Astrocyte of the spinal cord (primary cell): ENCODE measurements around the gene OPHN1.

Experiments
- DNase-seq: peaks from one replicate; pipeline ENCODE4 v3.0.0; 2011; ENCODE audit warnings: low read depth, low spot score
- H3K4me3 ChIP-seq: 2 replicates; pipeline ENCODE4 v1.5.1; 2011; ENCODE audit warnings: low read depth, mild to moderate bottlenecking, low read length, moderate library complexity
- in situ Hi-C: cut with HindIII; loops from 2 replicates; pipeline ENCODE4 v1.10.0; 2017; ENCODE audit warnings: low sequenced_read_pairs
- TF ChIP-seq, protein P1 (sequence below): IDR thresholded peaks from 2 replicates; pipeline ENCODE4 v1.5.1; 2012; ENCODE audit warnings: low read depth, mild to moderate bottlenecking, low read length, inconsistent platforms

Gene OPHN1

GRCh38 chrX:68113837-68114572, 319.3 kb downstream of the OPHN1 start:
- TF ChIP-seq, protein P1, sequence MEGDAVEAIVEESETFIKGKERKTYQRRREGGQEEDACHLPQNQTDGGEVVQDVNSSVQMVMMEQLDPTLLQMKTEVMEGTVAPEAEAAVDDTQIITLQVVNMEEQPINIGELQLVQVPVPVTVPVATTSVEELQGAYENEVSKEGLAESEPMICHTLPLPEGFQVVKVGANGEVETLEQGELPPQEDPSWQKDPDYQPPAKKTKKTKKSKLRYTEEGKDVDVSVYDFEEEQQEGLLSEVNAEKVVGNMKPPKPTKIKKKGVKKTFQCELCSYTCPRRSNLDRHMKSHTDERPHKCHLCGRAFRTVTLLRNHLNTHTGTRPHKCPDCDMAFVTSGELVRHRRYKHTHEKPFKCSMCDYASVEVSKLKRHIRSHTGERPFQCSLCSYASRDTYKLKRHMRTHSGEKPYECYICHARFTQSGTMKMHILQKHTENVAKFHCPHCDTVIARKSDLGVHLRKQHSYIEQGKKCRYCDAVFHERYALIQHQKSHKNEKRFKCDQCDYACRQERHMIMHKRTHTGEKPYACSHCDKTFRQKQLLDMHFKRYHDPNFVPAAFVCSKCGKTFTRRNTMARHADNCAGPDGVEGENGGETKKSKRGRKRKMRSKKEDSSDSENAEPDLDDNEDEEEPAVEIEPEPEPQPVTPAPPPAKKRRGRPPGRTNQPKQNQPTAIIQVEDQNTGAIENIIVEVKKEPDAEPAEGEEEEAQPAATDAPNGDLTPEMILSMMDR, result no peak
- DNase-seq, result no peak
- no peak overlapping the region for H3K4me3 ChIP-seq
- in situ Hi-C loops, result no loop called here

DNA sequence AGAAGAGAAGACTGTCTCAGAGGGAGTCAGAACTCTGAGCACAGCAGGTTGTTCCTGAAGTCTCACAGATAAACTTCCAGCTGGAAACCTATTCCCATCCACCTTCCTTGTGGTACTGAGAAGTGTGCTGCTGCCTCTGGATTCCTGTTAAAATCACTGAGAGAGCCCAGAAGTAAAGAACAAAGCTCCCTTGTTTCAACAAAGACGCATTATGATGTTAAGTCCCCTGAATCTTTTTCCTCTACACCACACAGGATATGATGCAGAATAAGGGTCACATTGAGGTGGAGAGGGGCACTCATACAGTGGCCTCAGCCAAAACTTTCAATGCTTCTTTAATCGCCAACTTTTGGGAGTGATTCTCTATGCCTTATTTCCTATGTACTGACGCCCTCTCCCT, 321.0 kb downstream of the OPHN1 start:
- TF ChIP-seq, protein P1, result no peak
- DNase-seq, result peak; percentile 67
- H3K4me3 ChIP-seq, result no peak overlapping the region
- in situ Hi-C loops, result no loop called here

GRCh38 chrX:68109162-68109561, 324.1 kb downstream of the OPHN1 start:
- TF ChIP-seq, protein P1, result no peak
- DNase-seq, result no peak
- H3K4me3 ChIP-seq, result no peak overlapping the region
- in situ Hi-C loops, result no loop called here

GRCh38 chrX:68098431-68098830, 334.9 kb downstream of the OPHN1 start:
- TF ChIP-seq, protein P1, result no peak
- in situ Hi-C loops, result no loop called here
- H3K4me3 ChIP-seq, result no peak overlapping the region
- DNase-seq, result no peak

DNA sequence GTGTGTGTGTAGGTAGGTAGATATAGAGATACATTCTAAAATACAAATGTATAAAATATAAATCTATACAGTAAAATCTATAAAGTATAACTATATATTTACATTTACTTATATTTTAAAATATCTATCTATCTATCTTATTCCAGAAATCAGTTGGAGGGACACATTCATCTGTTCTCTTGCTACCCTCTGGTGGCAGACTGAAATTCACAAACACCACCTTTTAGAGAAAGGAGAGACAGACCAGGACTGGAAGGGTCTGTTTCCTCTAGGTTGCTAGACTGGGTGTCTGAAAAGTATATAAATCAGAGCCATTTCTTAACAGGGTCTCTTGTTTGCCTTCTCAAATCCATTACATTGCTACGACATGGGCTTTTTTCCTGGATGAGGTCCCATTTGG, 343.0 kb downstream of the OPHN1 start:
- in situ Hi-C loops, result no loop called here
- H3K4me3 ChIP-seq, result no peak overlapping the region
- TF ChIP-seq, protein P1, result no peak
- no peak for DNase-seq

DNA sequence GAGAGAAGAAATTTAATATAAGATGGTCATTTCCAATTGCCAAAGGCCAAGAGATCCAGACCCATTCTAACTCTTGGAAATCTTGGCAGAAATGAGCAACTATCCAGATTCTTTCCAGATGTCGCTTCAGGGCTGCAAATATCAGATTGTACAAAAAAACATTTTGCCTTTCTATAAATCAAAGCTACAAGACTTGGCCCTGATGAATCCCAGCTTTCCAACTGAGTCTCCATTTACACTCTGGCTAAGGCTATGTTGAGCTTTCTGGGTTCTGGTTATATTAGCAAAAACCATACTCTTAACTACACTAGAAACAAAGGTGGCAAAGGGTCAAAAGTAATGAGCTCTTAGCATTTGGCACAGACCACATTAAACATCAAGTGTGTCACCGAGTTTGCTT, 345.8 kb downstream of the OPHN1 start:
- no peak overlapping the region for H3K4me3 ChIP-seq
- DNase-seq, result no peak
- TF ChIP-seq, protein P1, result no peak
- in situ Hi-C loops, result no loop called here
